Heart left ventricle (tissue), 16 donors: ENCODE measurements around the gene LAMA3. TPM values are rescaled to one million over a fixed set of nuclear protein-coding genes. Genes with fewer than 3 reads are reported as not detected.

ENCODE experiments used
- ATAC-seq, 4 donors: fragments of 200-7000 bp; cut with Tn5 transposase; one replicate each; pipeline ENCODE4 v1.9.1; 2020 to 2022; ENCODE audit warnings: moderate library complexity in 4 of 4, mild to moderate bottlenecking in 3 of 4, moderate number of reproducible peaks in 1 of 4
- DNase-seq, 5 donors: peaks; one replicate each; pipeline ENCODE4 v3.0.0-alpha.2; 2020
- H3K27ac ChIP-seq, 12 donors: fragments of 200-600 bp; sonication (generic) in 4 of 12; one replicate each; pipeline versions ENCODE4 v1.5.0 to v1.8.0; 2016 to 2022; ENCODE audit warnings: mild to moderate bottlenecking in 2 of 12
- H3K27me3 ChIP-seq, 9 donors: fragments of 200-600 bp; sonication (generic) in 2 of 9; one replicate each; pipeline versions ENCODE4 v1.5.1 to v1.8.0; 2016 to 2022; ENCODE audit warnings: mild to moderate bottlenecking in 3 of 9
- H3K36me3 ChIP-seq, 9 donors: fragments of 200-600 bp; sonication (generic) in 2 of 9; one replicate each; pipeline versions ENCODE4 v1.5.0 to v1.8.0; 2018 to 2022; ENCODE audit warnings: mild to moderate bottlenecking in 2 of 9
- H3K4me1 ChIP-seq, 12 donors: fragments of 200-600 bp; sonication (generic) in 4 of 12; one replicate each; pipeline versions ENCODE4 v1.5.0 to v1.8.0; 2016 to 2022; ENCODE audit warnings: mild to moderate bottlenecking in 3 of 12
- H3K4me3 ChIP-seq, 12 donors: fragments of 200-600 bp; sonication (generic) in 4 of 12; one replicate each; pipeline versions ENCODE4 v1.5.0 to v1.8.0; 2017 to 2022; ENCODE audit warnings: mild to moderate bottlenecking in 9 of 12, moderate library complexity in 4 of 12
- H3K9me3 ChIP-seq, 12 donors: fragments of 200-600 bp; sonication (generic) in 4 of 12; one replicate each; pipeline versions ENCODE4 v1.5.0 to v1.8.0; 2016 to 2022; ENCODE audit warnings: mild to moderate bottlenecking in 1 of 12
- CTCF ChIP-seq, 12 donors: fragments of 200-600 bp; sonication (generic) in 4 of 12; IDR thresholded peaks; one replicate each; pipeline versions ENCODE4 v1.5.0 to v1.8.0; 2018 to 2022; ENCODE audit warnings: antibody characterized with exemption in 12 of 12, mild to moderate bottlenecking in 5 of 12
- POLR2A ChIP-seq, 2 donors: fragments of 450-650 bp; IDR thresholded peaks; one replicate each; pipeline ENCODE4 v1.6.1; 2017; ENCODE audit warnings: antibody characterized with exemption in 2 of 2, mild to moderate bottlenecking in 2 of 2, moderate library complexity in 2 of 2
- WGBS, 4 donors: extraction: QIAGEN DNeasy Blood & Tissue Kit in 2 of 4; methylation state at CpG; one replicate each; pipeline versions ENCODE4 v1.1.5 to v1.1.7; 2013 to 2018; 5-methylcytosine and 5-hydroxymethylcytosine counted together
- intact Hi-C, 10 donors: fragments of 100-400 bp; cut with DNase I; formaldehyde crosslinking; loops; one replicate each; pipeline versions ENCODE4 v1.11.1 to v1.14.2; 2022
- polyA plus RNA-seq, 2 donors: library from polyadenylated mRNA; stranded (reverse); fragments of 200-250 nt; gene quantifications; one replicate each; pipeline ENCODE4 v1.2.3, GENCODE V29; 2013
- total RNA-seq, 9 donors: library from RNA; depleted of rRNA in 2 of 9; stranded (reverse); fragments of >200 nt in 2 of 9; fragmentation: NEBNext Ultra II Directional in 3 of 9; extraction: Animal tissue kit (Norgen Biotek cat#: 25700) in 3 of 9; gene quantifications; one replicate each; pipeline versions ENCODE4 v1.1.0 to v1.2.4, GENCODE V29; 2016 to 2023
- donor health status: ischemic (EF 13 %, LVEDD 7.1; RV severe dilation, severe dysfunction).
- donor health status: healthy with polysubstance abuse.
- donor health status: DM: no; HTN: yes; CAD: no.
- donor health status: DM: no; HTN: no; CAD: no.
- donor health status: ischemic (EF 25% LVEDD 6.9; RV normal size, moderate dysfunction).
- donor health status: ischemic (EF 25% LVEDD 5.7; RV mildly dilated, moderate dysfunction).
- donor health status: healthy.
- donor health status: DM: yes; HTN: yes; CAD: no.
- donor health status: ischemic (EF 35%, LVEDD 5.7; RV mildly dilated, moderate dysfunction).
- donor health status: nonischemic (EF 11% LVEDD 7.7; RV severe dilation, severe dysfunction).
- donor health status: DM: yes; HTN: yes; CAD: no.
- donor health status: PGD.
- donor health status: ischemic (EF 29% LVEDD 5.4; RV normal size, mild dysfunction).
- donor health status: nonischemic (EF 23%, LVEDD 6.1; RV moderate dilation, normal function).

Gene LAMA3
- total and polyA plus RNA-seq, 11 donors = 1.2 to 6.6 (median 3.2) TPM

GRCh38 chr18:23725827-23726661, 36.8 kb downstream of the LAMA3 start:
- ATAC-seq = no peak
- Histone ChIP-seq H3K4me1 (peaks cover 0 to 9% (median 0%) of the 10 kb centered on the region in 12 donors), H3K27ac (no peak overlapping the region), H3K4me3 (no peak overlapping the region), H3K36me3 (no peaks in the 10 kb centered on the region), H3K9me3 (no peaks in the 10 kb centered on the region), H3K27me3 (no peaks in the 10 kb centered on the region)
- no peak for DNase-seq
- intact Hi-C loops = loop anchor here in 1 of 10 donors (10.0 kb wide), 1 partner anchor 49 kb away; no protein-coding TSS in a partner anchor
- 93 to 97% (median 97%) methylated on average over 6 to 7 of the region's 7 CpGs for WGBS, 4 donors
- TF ChIP-seq POLR2A (IDR thresholded peaks at IDR 0.05) = no peak
- TF ChIP-seq CTCF (IDR thresholded peaks at IDR 0.05) = no peak

GRCh38 chr18:23727707-23728493, 38.6 kb downstream of the LAMA3 start:
- DNase-seq = no peak
- ATAC-seq = no peak
- WGBS, 4 donors = 94 to 98% (median 96%) methylated on average over 6 of the region's 6 CpGs
- Histone ChIP-seq H3K4me1 (no peaks in the 10 kb centered on the region), H3K9me3 (no peaks in the 10 kb centered on the region), H3K36me3 (no peaks in the 10 kb centered on the region), H3K4me3 (no peak overlapping the region), H3K27ac (no peak overlapping the region), H3K27me3 (no peaks in the 10 kb centered on the region)
- TF ChIP-seq POLR2A (IDR thresholded peaks at IDR 0.05) (no peak), CTCF (IDR thresholded peaks at IDR 0.05) (no peak)
- intact Hi-C loops = loop anchor here in 1 of 10 donors (10.0 kb wide), 1 partner anchor 47 kb away; no protein-coding TSS in a partner anchor

GRCh38 chr18:23730857-23731256, 41.6 kb downstream of the LAMA3 start:
- no peak overlapping the region for H3K27ac ChIP-seq
- H3K4me1 ChIP-seq = peaks cover 0 to 7% (median 0%) of the 10 kb centered on the region in 12 donors
- H3K36me3 ChIP-seq = no peaks in the 10 kb centered on the region
- ATAC-seq (no peak), DNase-seq (no peak)
- 92 to 96% (median 94%) methylated on average over 2 of the region's 2 CpGs for WGBS, 4 donors
- H3K9me3 ChIP-seq = no peaks in the 10 kb centered on the region
- intact Hi-C loops = no loop called here
- no peak overlapping the region for H3K4me3 ChIP-seq
- TF ChIP-seq CTCF (IDR thresholded peaks at IDR 0.05) (no peak), POLR2A (IDR thresholded peaks at IDR 0.05) (no peak)
- no peaks in the 10 kb centered on the region for H3K27me3 ChIP-seq

- no peak for ATAC-seq
- Histone ChIP-seq H3K4me3 (no peak overlapping the region), H3K27me3 (no peaks in the 10 kb centered on the region), H3K9me3 (no peaks in the 10 kb centered on the region), H3K36me3 (no peaks in the 10 kb centered on the region), H3K4me1 (peaks cover 0 to 7% (median 0%) of the 10 kb centered on the region in 12 donors), H3K27ac (no peak overlapping the region)
- intact Hi-C loops = no loop called here
- WGBS, 4 donors = 86 to 99% (median 95%) methylated on average over 2 of the region's 2 CpGs
- no peak for DNase-seq
- TF ChIP-seq POLR2A (IDR thresholded peaks at IDR 0.05) (no peak), CTCF (IDR thresholded peaks at IDR 0.05) (no peak)
Measured at GRCh38 chr18:23731861-23732260, 42.6 kb downstream of the LAMA3 start.
